ENCODE data around the gene TMPRSS2.

DNA sequence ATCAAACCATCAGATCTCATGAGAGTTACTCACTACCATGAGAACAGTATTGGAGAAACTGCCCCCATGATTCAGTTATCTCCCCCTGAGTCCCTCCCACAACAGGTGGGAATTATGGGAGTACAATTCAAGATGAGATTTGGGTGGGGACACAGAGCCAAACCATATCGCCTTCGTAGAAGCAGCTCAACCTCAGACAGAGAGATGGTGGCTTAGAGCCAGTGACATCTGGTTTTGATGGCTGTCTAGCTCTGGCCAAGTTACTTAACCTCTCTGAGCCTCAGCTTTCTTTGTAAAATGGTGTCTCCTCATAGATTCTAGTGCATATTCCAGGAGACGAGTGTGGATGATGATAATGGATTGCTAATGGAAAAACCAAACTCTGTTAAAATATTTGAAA lies 54.8 kb downstream of the TMPRSS2 start:
- TF ChIP-seq, protein P1, sequence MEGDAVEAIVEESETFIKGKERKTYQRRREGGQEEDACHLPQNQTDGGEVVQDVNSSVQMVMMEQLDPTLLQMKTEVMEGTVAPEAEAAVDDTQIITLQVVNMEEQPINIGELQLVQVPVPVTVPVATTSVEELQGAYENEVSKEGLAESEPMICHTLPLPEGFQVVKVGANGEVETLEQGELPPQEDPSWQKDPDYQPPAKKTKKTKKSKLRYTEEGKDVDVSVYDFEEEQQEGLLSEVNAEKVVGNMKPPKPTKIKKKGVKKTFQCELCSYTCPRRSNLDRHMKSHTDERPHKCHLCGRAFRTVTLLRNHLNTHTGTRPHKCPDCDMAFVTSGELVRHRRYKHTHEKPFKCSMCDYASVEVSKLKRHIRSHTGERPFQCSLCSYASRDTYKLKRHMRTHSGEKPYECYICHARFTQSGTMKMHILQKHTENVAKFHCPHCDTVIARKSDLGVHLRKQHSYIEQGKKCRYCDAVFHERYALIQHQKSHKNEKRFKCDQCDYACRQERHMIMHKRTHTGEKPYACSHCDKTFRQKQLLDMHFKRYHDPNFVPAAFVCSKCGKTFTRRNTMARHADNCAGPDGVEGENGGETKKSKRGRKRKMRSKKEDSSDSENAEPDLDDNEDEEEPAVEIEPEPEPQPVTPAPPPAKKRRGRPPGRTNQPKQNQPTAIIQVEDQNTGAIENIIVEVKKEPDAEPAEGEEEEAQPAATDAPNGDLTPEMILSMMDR (IDR thresholded peaks at IDR 0.05): no peak
- TF ChIP-seq ZFX (IDR thresholded peaks at IDR 0.05; ENCODE audit: borderline replicate concordance): no peak
